ENCODE measurements around the gene FRMD5. TPM values are rescaled to one million over a fixed set of nuclear protein-coding genes. Genes with fewer than 3 reads are reported as not detected.

Gene FRMD5
- polyA plus RNA-seq, 2 of the 4 experiments (the other 2 are of a cell fraction): 2.5 to 3.6 TPM

GRCh38 chr15:43896543-43896942, 298.5 kb downstream of the FRMD5 start:
- WGBS (ENCODE audit: missing lambda C conversion rate): 100% methylated on average over 1 of the region's 1 CpG
- Histone ChIP-seq H3K4me1 (peaks cover 9% of the 10 kb centered on the region), H3K4me2 (no peak overlapping the region), H3K4me3 (no peak overlapping the region), H3K27ac (no peak overlapping the region), H3K9me3 (no peaks in the 10 kb centered on the region)
- ATAC-seq (no peak), DNase-seq (ENCODE audit: low read depth in 1 of 2, low spot score in 1 of 2) (no peak), FAIRE-seq (no peak)
- ChIA-PET POLR2A (no interaction called here), CTCF (interaction anchor here (1.7 to 2.5 kb wide), 2 partner anchors 15 to 167 kb away, joined by 3 to 8 read pairs; no protein-coding TSS in a partner anchor)
- TF ChIP-seq GATA3 (IDR thresholded peaks at IDR 0.05; ENCODE audit: borderline replicate concordance): no peak
- no peak for TF ChIP-seq CEBPB (IDR thresholded peaks at IDR 0.05)
- TF ChIP-seq ZFP36 (IDR thresholded peaks at IDR 0.05; ENCODE audit: borderline replicate concordance, partially characterized antibody): no peak
- TF ChIP-seq POLR2AphosphoS2 (conservative IDR thresholded peaks at IDR 0.05; ENCODE audit: low read length): no peak
- no peak for TF ChIP-seq RNF2 (IDR thresholded peaks at IDR 0.05; ENCODE audit: borderline replicate concordance, low read depth)
- TF ChIP-seq HOXB5 (CRISPR knock-in tag; IDR thresholded peaks at IDR 0.05): no peak
- no peak for TF ChIP-seq JUN (IDR thresholded peaks at IDR 0.05)
- no peak for TF ChIP-seq KDM1A (IDR thresholded peaks at IDR 0.05; ENCODE audit: low read depth)
- no peak for TF ChIP-seq HOXB13 (CRISPR knock-in tag; IDR thresholded peaks at IDR 0.05; ENCODE audit: low read depth)
- TF ChIP-seq E2F6 (IDR thresholded peaks at IDR 0.05; ENCODE audit: borderline replicate concordance, low read depth): no peak
- no peak for TF ChIP-seq FOXS1 (CRISPR knock-in tag; IDR thresholded peaks at IDR 0.05)
- TF ChIP-seq ELK1 (IDR thresholded peaks at IDR 0.05; ENCODE audit: low read depth, low read length): no peak

GRCh38 chr15:43895586-43895985, 299.5 kb downstream of the FRMD5 start:
- H3K4me1 ChIP-seq: peaks cover 9% of the 10 kb centered on the region
- WGBS (ENCODE audit: missing lambda C conversion rate): 55% methylated on average over 5 of the region's 5 CpGs
- FAIRE-seq: no peak
- no peak overlapping the region for H3K4me2 ChIP-seq
- DNase-seq (ENCODE audit: low read depth in 1 of 2, low spot score in 1 of 2): no peak
- CTCF ChIA-PET: interaction anchor here (1.7 to 2.5 kb wide), 2 partner anchors 14 to 168 kb away, joined by 3 to 8 read pairs; no protein-coding TSS in a partner anchor
- H3K4me3 ChIP-seq: no peak overlapping the region
- POLR2A ChIA-PET: no interaction called here
- TF ChIP-seq MAX (IDR thresholded peaks at IDR 0.05) (no peak), HEYL (CRISPR knock-in tag; IDR thresholded peaks at IDR 0.05) (no peak), REST (IDR thresholded peaks at IDR 0.05) (no peak), ZNF302 (CRISPR knock-in tag; IDR thresholded peaks at IDR 0.05) (no peak), RAD21 (conservative IDR thresholded peaks at IDR 0.05 in 1 of 2, IDR thresholded peaks at IDR 0.05 in 1 of 2) (no peak), USF2 (IDR thresholded peaks at IDR 0.05) (no peak), HDAC2 (IDR thresholded peaks at IDR 0.05) (no peak), E2F6 (IDR thresholded peaks at IDR 0.05; ENCODE audit: borderline replicate concordance, low read depth) (no peak), CBX8 (IDR thresholded peaks at IDR 0.05) (no peak), TP53 (CRISPR knock-in tag; IDR thresholded peaks at IDR 0.05) (no peak), MAFK (IDR thresholded peaks at IDR 0.05; ENCODE audit: partially characterized antibody) (no peak), NPAS2 (CRISPR knock-in tag; IDR thresholded peaks at IDR 0.05; ENCODE audit: borderline replicate concordance) (no peak)
- H3K9me3 ChIP-seq: no peaks in the 10 kb centered on the region
- no peak overlapping the region for H3K27ac ChIP-seq
- no peak for ATAC-seq
